ENCODE data around the gene PIK3C2G. TPM values are rescaled to one million over a fixed set of nuclear protein-coding genes. Genes with fewer than 3 reads are reported as not detected.

Gene PIK3C2G
- total and polyA plus RNA-seq, 8 donors: 0.60 to 3.2 (median 1.5) TPM

GRCh38 chr12:18640321-18640955 is 379.1 kb downstream of the PIK3C2G start:
- H3K4me1 ChIP-seq: no peaks in the 10 kb centered on the region
- no peak for FAIRE-seq

GRCh38 chr12:18643681-18644080 is 382.4 kb downstream of the PIK3C2G start:
- Histone ChIP-seq H3K27ac (no peak overlapping the region), H3K9me3 (no peaks in the 10 kb centered on the region), H3K27me3 (no peaks in the 10 kb centered on the region), H3K36me3 (no peaks in the 10 kb centered on the region), H3K4me3 (no peak overlapping the region), H3K4me1 (no peaks in the 10 kb centered on the region)
- 48 to 64% methylated on average over 5 of the region's 5 CpGs for WGBS, 2 donors
- no peak for DNase-seq
- TF ChIP-seq, protein P1, sequence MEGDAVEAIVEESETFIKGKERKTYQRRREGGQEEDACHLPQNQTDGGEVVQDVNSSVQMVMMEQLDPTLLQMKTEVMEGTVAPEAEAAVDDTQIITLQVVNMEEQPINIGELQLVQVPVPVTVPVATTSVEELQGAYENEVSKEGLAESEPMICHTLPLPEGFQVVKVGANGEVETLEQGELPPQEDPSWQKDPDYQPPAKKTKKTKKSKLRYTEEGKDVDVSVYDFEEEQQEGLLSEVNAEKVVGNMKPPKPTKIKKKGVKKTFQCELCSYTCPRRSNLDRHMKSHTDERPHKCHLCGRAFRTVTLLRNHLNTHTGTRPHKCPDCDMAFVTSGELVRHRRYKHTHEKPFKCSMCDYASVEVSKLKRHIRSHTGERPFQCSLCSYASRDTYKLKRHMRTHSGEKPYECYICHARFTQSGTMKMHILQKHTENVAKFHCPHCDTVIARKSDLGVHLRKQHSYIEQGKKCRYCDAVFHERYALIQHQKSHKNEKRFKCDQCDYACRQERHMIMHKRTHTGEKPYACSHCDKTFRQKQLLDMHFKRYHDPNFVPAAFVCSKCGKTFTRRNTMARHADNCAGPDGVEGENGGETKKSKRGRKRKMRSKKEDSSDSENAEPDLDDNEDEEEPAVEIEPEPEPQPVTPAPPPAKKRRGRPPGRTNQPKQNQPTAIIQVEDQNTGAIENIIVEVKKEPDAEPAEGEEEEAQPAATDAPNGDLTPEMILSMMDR (IDR thresholded peaks at IDR 0.05): no peak
- intact Hi-C loops (cut with DNase I): no loop called here
- ATAC-seq: no peak
- FAIRE-seq: no peak

More at GRCh38 chr12:18640321-18640955, 379.1 kb downstream of the PIK3C2G start:
- DNase-seq: no peak
- H3K4me3 ChIP-seq: no peak overlapping the region
- no peaks in the 10 kb centered on the region for H3K36me3 ChIP-seq
- H3K27ac ChIP-seq: no peak overlapping the region
- no peaks in the 10 kb centered on the region for H3K9me3 ChIP-seq
- H3K27me3 ChIP-seq: no peaks in the 10 kb centered on the region
- TF ChIP-seq, protein P1 (IDR thresholded peaks at IDR 0.05): no peak
- 58 to 84% methylated on average over 4 of the region's 4 CpGs for WGBS, 2 donors
- ATAC-seq: no peak
- intact Hi-C loops (cut with DNase I): no loop called here

DNA sequence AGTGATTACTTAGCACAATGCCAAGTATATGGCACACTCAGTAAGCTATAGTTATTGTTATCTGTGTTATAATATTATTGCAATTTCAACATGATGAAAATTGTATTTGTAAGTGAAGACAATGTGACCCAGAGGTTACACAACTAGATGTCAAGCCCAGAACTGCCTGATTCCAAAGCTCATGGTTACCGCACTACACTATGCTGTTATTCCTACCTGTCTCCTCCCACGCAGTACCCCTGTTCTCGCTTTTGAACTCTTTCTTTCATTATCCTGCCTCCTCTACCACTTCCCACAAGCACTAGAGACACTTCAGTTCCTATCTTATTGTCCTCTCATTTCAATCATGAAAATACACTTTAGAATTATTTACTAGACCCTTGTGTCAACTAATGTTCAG is 383.2 kb downstream of the PIK3C2G start:
- intact Hi-C loops (cut with DNase I): no loop called here
- Histone ChIP-seq H3K4me3 (no peak overlapping the region), H3K36me3 (no peaks in the 10 kb centered on the region), H3K27ac (no peak overlapping the region), H3K27me3 (no peaks in the 10 kb centered on the region), H3K4me1 (no peaks in the 10 kb centered on the region), H3K9me3 (no peaks in the 10 kb centered on the region)
- FAIRE-seq: no peak
- WGBS, 2 donors: 68 to 78% methylated on average over 3 of the region's 3 CpGs
- TF ChIP-seq, protein P1 (IDR thresholded peaks at IDR 0.05): no peak
- ATAC-seq: no peak
- no peak for DNase-seq

DNA sequence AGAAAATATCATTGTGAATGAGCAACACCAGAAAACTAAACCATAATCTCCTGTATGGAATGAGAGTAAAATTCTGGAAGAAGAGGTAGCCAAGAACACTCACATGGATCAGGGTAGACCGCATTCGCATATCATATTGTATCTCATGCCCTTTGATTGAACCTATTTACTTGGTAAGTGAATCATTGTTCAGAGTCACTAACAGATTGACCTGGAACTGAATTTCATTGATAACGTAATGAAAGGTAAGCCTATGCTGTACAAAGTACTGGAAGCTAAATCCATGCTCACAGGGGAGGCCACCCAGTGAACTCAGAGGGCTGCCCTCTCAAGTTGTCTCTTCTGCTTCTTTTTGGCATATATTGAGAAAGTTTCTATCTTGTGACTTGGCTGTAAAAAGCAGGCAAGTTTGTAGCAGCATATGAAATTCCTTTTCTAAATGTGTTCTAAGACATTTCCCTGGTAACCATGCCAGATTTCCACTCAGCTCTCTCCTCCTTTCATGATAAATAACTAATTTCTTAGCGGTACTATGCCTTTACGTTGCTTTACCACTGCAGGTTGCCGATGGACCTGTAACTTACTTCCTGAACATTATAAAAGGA is 385.1 kb downstream of the PIK3C2G start:
- no peak for DNase-seq
- H3K27ac ChIP-seq: no peak overlapping the region
- no peaks in the 10 kb centered on the region for H3K4me1 ChIP-seq
- TF ChIP-seq, protein P1 (IDR thresholded peaks at IDR 0.05): no peak
- H3K9me3 ChIP-seq: no peaks in the 10 kb centered on the region
- no peak for ATAC-seq
- intact Hi-C loops (cut with DNase I): no loop called here
- H3K4me3 ChIP-seq: no peak overlapping the region
- FAIRE-seq: no peak
- WGBS, 2 donors: 58 to 65% methylated on average over 6 of the region's 6 CpGs
- no peaks in the 10 kb centered on the region for H3K27me3 ChIP-seq
- H3K36me3 ChIP-seq: no peaks in the 10 kb centered on the region

DNA sequence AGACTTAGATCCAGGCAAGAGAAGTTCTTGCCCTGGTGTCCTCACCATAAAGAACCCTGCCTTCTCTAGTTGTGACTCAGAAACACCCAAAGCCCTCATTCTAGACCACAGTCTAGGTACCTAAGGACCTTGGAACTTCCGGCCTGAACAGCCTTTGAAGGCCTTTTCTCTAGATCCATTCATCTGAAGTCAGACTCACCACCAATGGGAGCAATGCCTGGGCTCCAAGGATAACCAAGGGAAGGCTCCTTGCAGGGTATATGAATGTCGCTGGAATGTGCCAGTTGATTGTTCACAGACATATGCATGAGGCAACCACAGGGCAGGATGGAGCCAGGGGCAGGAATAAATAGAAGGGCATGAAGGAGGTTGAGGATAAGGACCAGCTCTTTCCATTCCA is 390.2 kb downstream of the PIK3C2G start:
- Histone ChIP-seq H3K27ac (no peak overlapping the region), H3K4me1 (no peaks in the 10 kb centered on the region), H3K9me3 (no peaks in the 10 kb centered on the region), H3K36me3 (no peaks in the 10 kb centered on the region), H3K27me3 (no peaks in the 10 kb centered on the region), H3K4me3 (no peak overlapping the region)
- FAIRE-seq (no peak), DNase-seq (no peak), ATAC-seq (no peak)
- intact Hi-C loops (cut with DNase I): no loop called here
- TF ChIP-seq, protein P1 (IDR thresholded peaks at IDR 0.05): no peak
- 58 to 75% methylated on average over 2 of the region's 2 CpGs for WGBS, 2 donors

All from pancreas (tissue), 10 donors.